T-cell (primary cell): Measurements from ENCODE around the gene NAA16. TPM values are rescaled to one million over a fixed set of nuclear protein-coding genes. Genes with fewer than 3 reads are reported as not detected.
A peak's percentile ranks its signal among the peaks of the same experiment; 100 is the strongest.

Experiments used
- ATAC-seq, 4 experiments: fragments of 200-7000 bp in 3 of 4; fragments of 150-1000 bp in 1 of 4; cut with Tn5 transposase; replicated peaks in 1 of 4; 1 replicate in 3 of 4; 2 replicates in 1 of 4; pipeline ENCODE4 v1.10.0; 2021; ENCODE audit warnings: moderate library complexity in 3 of 4, mild to moderate bottlenecking in 2 of 4, moderate number of reproducible peaks in 1 of 4
- CTCF ChIA-PET, 2 donors: fragments of 300-600 bp; sonication (Branson Sonifier 250); formaldehyde crosslinking; loops; one replicate each; lab custom pipeline; 2022; ENCODE audit warnings: antibody characterized with exemption in 2 of 2; lab: Charles Lee
- POLR2A ChIA-PET, 2 donors: fragments of 300-600 bp; sonication (Branson Sonifier 250); formaldehyde crosslinking; loops; one replicate each; lab custom pipeline; 2022; ENCODE audit warnings: antibody characterized with exemption in 2 of 2; lab: Charles Lee
- DNase-seq, 35 experiments: peaks; one replicate each; pipeline versions ENCODE4 v3.0.0 to v3.0.0-alpha.2; 2013 to 2023
- H3K27ac ChIP-seq: one replicate; pipeline ENCODE4 v1.5.1; 2013; ENCODE audit warnings: low read length
- H3K27me3 ChIP-seq, 2 experiments: replicated peaks in 1 of 2; 1 replicate in 1 of 2; 2 replicates in 1 of 2; pipeline versions ENCODE4 v1.6.1 to v1.7.0; 2013; ENCODE audit warnings: low read length in 1 of 2, mixed read lengths in 1 of 2; ENCODE audit not compliant: control insufficient read depth in 2 of 2, insufficient read depth in 2 of 2; ENCODE audit errors: extremely low read depth in 1 of 2
- H3K36me3 ChIP-seq, 2 donors: 1 replicate in 1 of 2; 2 replicates in 1 of 2; pipeline versions ENCODE4 v1.6.1 to v1.7.0; 2013; ENCODE audit warnings: low read length in 1 of 2; ENCODE audit not compliant: control insufficient read depth in 2 of 2, insufficient read depth in 1 of 2; ENCODE audit errors: extremely low read depth in 1 of 2
- H3K4me1 ChIP-seq, 2 experiments: 1 replicate in 1 of 2; 2 replicates in 1 of 2; pipeline versions ENCODE4 v1.6.1 to v1.7.0; 2013; ENCODE audit warnings: low read length in 2 of 2, mixed read lengths in 1 of 2; ENCODE audit not compliant: insufficient read depth in 2 of 2, control insufficient read depth in 1 of 2; ENCODE audit errors: extremely low read depth in 1 of 2
- H3K4me3 ChIP-seq, 2 donors: 1 replicate in 1 of 2; 2 replicates in 1 of 2; pipeline versions ENCODE4 v1.5.1 to v1.7.0; 2013; ENCODE audit warnings: mild to moderate bottlenecking in 2 of 2, low read length in 1 of 2, moderate library complexity in 1 of 2; ENCODE audit not compliant: control insufficient read depth in 1 of 2; ENCODE audit errors: extremely low read depth in 1 of 2
- H3K9me3 ChIP-seq: 2 replicates; pipeline ENCODE4 v1.7.0; 2013
- H3K27ac Mint-ChIP-seq, 2 donors: one replicate each; pipeline ENCODE4 v1.8.0; 2020 to 2021; ENCODE audit warnings: mild to moderate bottlenecking in 2 of 2, mixed read lengths in 2 of 2
- H3K27me3 Mint-ChIP-seq, 2 donors: one replicate each; pipeline ENCODE4 v1.8.0; 2021 to 2022; ENCODE audit warnings: mixed read lengths in 2 of 2
- H3K36me3 Mint-ChIP-seq: one replicate; pipeline ENCODE4 v1.8.0; 2021; ENCODE audit warnings: mixed read lengths
- H3K4me1 Mint-ChIP-seq, 3 donors: one replicate each; pipeline ENCODE4 v1.8.0; 2020 to 2022; ENCODE audit warnings: mixed read lengths in 3 of 3, mild to moderate bottlenecking in 1 of 3
- H3K4me3 Mint-ChIP-seq, 3 donors: one replicate each; pipeline ENCODE4 v1.8.0; 2020 to 2022; ENCODE audit warnings: mild to moderate bottlenecking in 3 of 3, mixed read lengths in 3 of 3, moderate library complexity in 3 of 3
- H3K9me3 Mint-ChIP-seq, 3 donors: one replicate each; pipeline ENCODE4 v1.8.0; 2020 to 2022; ENCODE audit warnings: mixed read lengths in 3 of 3
- WGBS: methylation state at CpG from one replicate; pipeline ENCODE4 v1.1.5; 2013; ENCODE audit warnings: missing lambda C conversion rate; ENCODE audit not compliant: insufficient coverage; 5-methylcytosine and 5-hydroxymethylcytosine counted together
- total RNA-seq, 35 experiments: library from RNA in 6 of 35; stranded (reverse) in 6 of 35; fragments of 120-200 nt in 1 of 35; gene quantifications; one replicate each; pipeline versions ENCODE4 v1.2.1 to v1.2.4 and lab custom pipeline; 2013 to 2026

NAA16 gene
- total RNA-seq, 5 donors from 2014 or later (not counting 1 experiment from before 2014, with no cell fraction given), result 45.7 to 93.7 (median 49.6) TPM

DNA sequence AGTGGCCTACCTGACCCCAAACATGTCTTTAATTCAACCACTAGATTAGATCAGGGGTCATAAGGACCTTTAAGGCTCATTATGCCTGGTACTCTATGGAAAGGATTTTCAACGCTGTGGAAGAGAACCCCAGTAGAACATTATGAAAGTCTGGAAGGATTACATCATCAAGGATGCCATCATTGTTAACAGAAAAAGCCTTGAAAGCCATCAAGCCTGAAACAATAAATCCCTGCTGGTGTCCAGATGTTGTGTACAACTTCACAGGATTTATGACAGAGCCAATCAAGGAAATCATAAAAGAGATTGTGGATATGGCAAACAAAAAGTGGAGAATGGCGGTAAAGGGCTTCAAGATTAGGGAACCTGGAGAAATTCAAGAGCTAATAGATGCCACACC is 59.7 kb downstream of the NAA16 start:
- H3K27ac Mint-ChIP-seq, result peak overlapping the region; percentile 44 to 73
- Histone ChIP-seq H3K27ac (no peak overlapping the region), H3K36me3 (peaks cover under 1 to 75% of the 10 kb centered on the region in 2 donors), H3K4me3 (no peak overlapping the region), H3K27me3 (no peaks in the 10 kb centered on the region), H3K9me3 (no peaks in the 10 kb centered on the region), H3K4me1 (no peaks in the 10 kb centered on the region)
- no peaks in the 10 kb centered on the region for H3K27me3 Mint-ChIP-seq
- ChIA-PET CTCF (interaction anchor here in 1 of 2 donors (0.9 kb wide), 1 partner anchor 14 kb away, joined by 3 read pairs; no protein-coding TSS in a partner anchor), POLR2A (no interaction called here)
- peaks cover 3 to 19% (median 10%) of the 10 kb centered on the region in 3 donors for H3K4me1 Mint-ChIP-seq
- H3K36me3 Mint-ChIP-seq, result peaks cover 70% of the 10 kb centered on the region
- no peak for ATAC-seq
- no peak overlapping the region for H3K4me3 Mint-ChIP-seq
- no peaks in the 10 kb centered on the region for H3K9me3 Mint-ChIP-seq
- WGBS, result 100% methylated on average over 1 of the region's 2 CpGs
- no peak for DNase-seq

DNA sequence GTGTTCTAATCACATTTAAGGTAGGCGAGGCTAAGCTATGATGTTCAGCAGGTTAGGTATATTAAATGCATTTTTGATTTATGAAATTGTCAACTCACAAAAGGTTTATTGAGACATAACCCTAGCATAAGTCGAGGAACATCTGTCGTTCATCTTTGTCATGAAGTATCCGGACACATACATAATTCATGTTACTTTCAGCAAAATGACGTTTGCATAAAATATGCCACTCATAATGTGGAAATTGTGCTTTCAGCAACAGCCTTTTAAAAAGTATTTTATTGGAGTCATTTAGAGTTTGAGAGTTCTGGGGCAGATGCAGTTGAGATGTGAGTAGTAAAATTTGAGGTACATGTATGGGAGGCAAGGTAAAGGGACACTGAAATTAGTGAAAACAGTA is 66.4 kb downstream of the NAA16 start:
- Mint-ChIP-seq H3K9me3 (no peaks in the 10 kb centered on the region), H3K36me3 (peaks cover 34% of the 10 kb centered on the region), H3K27me3 (no peaks in the 10 kb centered on the region), H3K27ac (peak overlapping the region in 1 of 2 donors; percentile 4), H3K4me1 (peaks cover 15 to 20% (median 15%) of the 10 kb centered on the region in 3 donors), H3K4me3 (no peak overlapping the region)
- Histone ChIP-seq H3K4me3 (no peak overlapping the region), H3K9me3 (no peaks in the 10 kb centered on the region), H3K4me1 (peaks cover 0 to 3% of the 10 kb centered on the region in 2 experiments), H3K27me3 (no peaks in the 10 kb centered on the region), H3K27ac (no peak overlapping the region), H3K36me3 (peaks cover 2 to 39% of the 10 kb centered on the region in 2 donors)
- ChIA-PET POLR2A (no interaction called here), CTCF (interaction anchor here in 1 of 2 donors (1.1 kb wide), 1 partner anchor 20 kb away, joined by 3 read pairs; no protein-coding TSS in a partner anchor)
- DNase-seq, result no peak
- no peak for ATAC-seq
- 100% methylated on average over 2 of the region's 5 CpGs for WGBS

DNA sequence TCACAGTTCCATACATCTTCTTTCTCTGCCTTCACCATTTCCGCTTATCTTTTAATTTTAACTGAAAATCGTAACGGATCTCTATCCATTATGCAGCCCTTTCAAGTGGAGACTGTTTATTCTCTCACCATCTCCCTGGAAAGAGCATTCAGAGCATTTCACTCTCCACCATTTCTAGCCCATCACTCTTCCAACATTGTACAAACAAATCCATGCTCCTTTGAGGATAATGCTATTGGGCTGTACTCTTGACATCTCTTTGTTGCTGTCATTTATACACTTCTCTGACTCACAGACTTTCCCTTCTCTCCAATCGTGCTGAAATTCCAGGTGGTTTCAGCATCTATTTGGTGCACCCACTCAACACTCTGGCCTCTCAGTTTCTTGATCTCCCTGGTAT is 71.4 kb downstream of the NAA16 start:
- H3K27ac Mint-ChIP-seq, result no peak overlapping the region
- peaks cover 3% of the 10 kb centered on the region for H3K36me3 Mint-ChIP-seq
- DNase-seq (no peak), ATAC-seq (no peak)
- H3K9me3 Mint-ChIP-seq, result no peaks in the 10 kb centered on the region
- H3K4me3 Mint-ChIP-seq, result no peak overlapping the region
- 71% methylated on average over 4 of the region's 4 CpGs for WGBS
- peaks cover 0 to under 1% of the 10 kb centered on the region in 2 donors for H3K36me3 ChIP-seq
- CTCF ChIA-PET, result no interaction called here
- H3K9me3 ChIP-seq, result no peaks in the 10 kb centered on the region
- H3K4me1 ChIP-seq, result peaks cover 0 to 3% of the 10 kb centered on the region in 2 experiments
- H3K27me3 Mint-ChIP-seq, result no peaks in the 10 kb centered on the region
- H3K4me3 ChIP-seq, result no peak overlapping the region
- H3K4me1 Mint-ChIP-seq, result peaks cover 15 to 27% (median 19%) of the 10 kb centered on the region in 3 donors
- H3K27ac ChIP-seq, result no peak overlapping the region
- no peaks in the 10 kb centered on the region for H3K27me3 ChIP-seq
- POLR2A ChIA-PET, result no interaction called here

DNA sequence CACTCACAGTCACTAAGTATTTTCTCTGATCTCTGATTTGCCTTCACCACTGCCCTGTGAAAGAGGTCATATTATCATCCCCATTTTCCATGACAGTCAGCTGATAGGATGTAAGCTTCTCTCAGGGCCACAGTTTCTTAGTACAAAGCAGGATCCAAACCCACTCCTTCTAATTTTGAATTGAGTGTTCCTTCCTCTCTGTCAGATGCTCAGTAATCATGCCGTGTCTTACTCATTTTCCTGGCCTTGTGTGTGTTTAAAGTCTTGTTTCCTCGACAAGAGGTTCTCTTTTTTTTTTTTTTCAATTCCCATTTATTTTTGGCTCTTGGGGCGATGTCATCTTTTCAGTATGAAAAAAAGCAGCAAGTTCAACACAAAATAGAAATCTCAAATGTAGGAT is 72.3 kb downstream of the NAA16 start:
- no CpG with 5 or more reads among the region's 3 CpGs for WGBS
- no peaks in the 10 kb centered on the region for H3K36me3 Mint-ChIP-seq
- no peak for ATAC-seq
- no peak overlapping the region for H3K4me3 Mint-ChIP-seq
- H3K4me1 ChIP-seq, result peaks cover 0 to 3% of the 10 kb centered on the region in 2 experiments
- H3K27ac ChIP-seq, result no peak overlapping the region
- H3K27me3 Mint-ChIP-seq, result no peaks in the 10 kb centered on the region
- H3K9me3 ChIP-seq, result no peaks in the 10 kb centered on the region
- no peak overlapping the region for H3K27ac Mint-ChIP-seq
- ChIA-PET POLR2A (interaction anchor here in 1 of 2 donors (0.5 kb wide), 1 partner anchor 593 kb away, joined by 4 read pairs; no protein-coding TSS in a partner anchor), CTCF (no interaction called here)
- DNase-seq, result no peak
- H3K27me3 ChIP-seq, result no peaks in the 10 kb centered on the region
- no peaks in the 10 kb centered on the region for H3K9me3 Mint-ChIP-seq
- H3K36me3 ChIP-seq, result no peaks in the 10 kb centered on the region
- H3K4me3 ChIP-seq, result no peak overlapping the region
- H3K4me1 Mint-ChIP-seq, result peaks cover 15 to 27% (median 21%) of the 10 kb centered on the region in 3 donors

DNA sequence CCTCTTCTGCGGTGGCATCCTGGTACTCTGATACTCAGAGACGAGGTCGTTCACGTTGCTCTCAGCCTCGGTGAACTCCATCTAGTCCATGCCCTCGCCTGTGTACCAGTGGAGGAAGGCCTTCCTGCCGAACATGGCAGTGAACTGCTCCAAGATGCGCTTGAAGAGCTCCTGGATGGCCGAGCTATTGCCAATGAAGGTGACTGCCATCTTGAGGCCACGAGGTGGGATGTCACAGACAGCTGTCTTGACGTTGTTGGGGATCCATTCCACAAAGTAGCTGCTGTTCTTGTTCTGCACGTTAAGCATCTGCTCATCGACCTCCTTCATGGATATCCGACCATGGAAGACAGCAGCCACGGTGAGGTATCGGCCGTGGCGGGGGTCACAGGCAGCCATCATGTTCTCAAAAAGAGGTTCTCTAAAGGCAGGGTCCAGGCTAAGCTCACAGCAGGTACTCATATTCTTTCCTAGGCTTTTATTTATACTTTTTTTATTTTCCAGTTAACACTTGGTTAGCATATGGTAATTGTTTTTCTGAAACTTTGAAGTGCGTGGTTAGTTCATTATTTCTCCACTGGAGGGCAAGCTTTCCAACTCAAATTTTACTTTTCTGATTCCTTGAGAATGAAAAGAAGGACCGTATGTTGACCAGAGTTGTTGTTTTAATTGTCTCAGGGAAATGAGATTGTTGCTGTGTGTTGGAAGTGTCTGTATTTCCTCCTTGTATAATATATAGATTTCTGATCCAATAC is 73.9 kb downstream of the NAA16 start:
- Mint-ChIP-seq H3K9me3 (no peaks in the 10 kb centered on the region), H3K4me1 (peaks cover 15 to 28% (median 22%) of the 10 kb centered on the region in 3 donors), H3K27ac (no peak overlapping the region), H3K36me3 (no peaks in the 10 kb centered on the region), H3K27me3 (no peaks in the 10 kb centered on the region), H3K4me3 (no peak overlapping the region)
- Histone ChIP-seq H3K27me3 (no peaks in the 10 kb centered on the region), H3K36me3 (no peaks in the 10 kb centered on the region), H3K27ac (no peak overlapping the region), H3K4me3 (no peak overlapping the region), H3K9me3 (no peaks in the 10 kb centered on the region), H3K4me1 (peaks cover 3 to 5% of the 10 kb centered on the region in 2 experiments)
- POLR2A ChIA-PET, result no interaction called here
- DNase-seq (peak in 1 of 35 experiments; percentile 23), ATAC-seq (no peak)
- WGBS, result 92% methylated on average over 16 of the region's 20 CpGs
- CTCF ChIA-PET, result interaction anchor here in 1 of 2 donors (1.5 kb wide), 1 partner anchor 268 kb away, joined by 6 read pairs; no protein-coding TSS in a partner anchor

DNA sequence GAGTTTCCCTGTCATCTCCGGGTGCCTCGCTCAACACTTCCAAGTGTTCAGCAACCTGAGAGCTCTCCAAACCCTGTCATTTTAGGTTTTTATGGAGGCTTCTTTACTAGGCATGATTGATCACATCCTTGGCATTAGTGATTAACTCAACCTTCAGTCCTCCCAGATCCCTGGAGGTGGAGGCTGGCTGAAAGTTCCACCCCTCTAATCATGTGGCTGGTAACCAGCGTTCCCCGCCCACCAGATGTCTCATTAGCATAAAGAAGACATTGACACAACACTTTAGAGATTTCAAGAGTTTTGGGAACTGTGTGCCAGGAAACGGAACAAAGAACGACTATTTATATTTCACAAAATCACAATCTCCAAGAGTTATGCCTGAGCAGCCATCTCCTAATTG is 75.1 kb downstream of the NAA16 start:
- Mint-ChIP-seq H3K27ac (no peak overlapping the region), H3K36me3 (no peaks in the 10 kb centered on the region), H3K27me3 (no peaks in the 10 kb centered on the region), H3K9me3 (no peaks in the 10 kb centered on the region), H3K4me3 (no peak overlapping the region), H3K4me1 (peaks cover 4 to 17% (median 13%) of the 10 kb centered on the region in 3 donors)
- Histone ChIP-seq H3K4me1 (peaks cover 3 to 7% of the 10 kb centered on the region in 2 experiments), H3K27me3 (no peaks in the 10 kb centered on the region), H3K9me3 (no peaks in the 10 kb centered on the region), H3K27ac (no peak overlapping the region), H3K4me3 (no peak overlapping the region), H3K36me3 (no peaks in the 10 kb centered on the region)
- 94% methylated on average over 2 of the region's 6 CpGs for whole genome bisulfite sequencing
- ChIA-PET POLR2A (no interaction called here), CTCF (no interaction called here)
- DNase-seq (no peak), ATAC-seq (no peak)
